A549 (cell line): ENCODE results near the gene SLC36A1. TPM values are rescaled to one million over a fixed set of nuclear protein-coding genes. Genes with fewer than 3 reads are reported as not detected.

Experiments
- ATAC-seq, 2 experiments: fragments of 200-7000 bp in 1 of 2; fragments of >200 bp in 1 of 2; cut with Nextera tagmentation in 1 of 2; cut with Tn5 transposase in 1 of 2; 3 replicates each; pipeline versions ENCODE4 v1.8.0 to v1.9.1; 2018 to 2020; ENCODE audit warnings: mild to moderate bottlenecking in 1 of 2, moderate library complexity in 1 of 2
- CTCF ChIA-PET: fragments of 300-600 bp; sonication (Branson Sonifier 250); formaldehyde crosslinking; extraction: SDS; loops from one replicate; lab custom pipeline; 2021; ENCODE audit warnings: antibody characterized with exemption, inconsistent platforms; lab: Yijun Ruan, JAX
- POLR2A ChIA-PET: fragments of 350-600 bp; formaldehyde crosslinking; extraction: SDS; loops from one replicate; lab custom pipeline; 2021; ENCODE audit warnings: antibody characterized with exemption, inconsistent platforms; lab: Yijun Ruan, JAX
- DNase-seq, 2 experiments: peaks; one replicate each; pipeline versions ENCODE4 v3.0.0 to v3.0.0-alpha.2; 2011 to 2016; ENCODE audit warnings: low read depth in 1 of 2, low spot score in 1 of 2
- FAIRE-seq: peaks from 2 replicates; lab custom pipeline; 2011; peaks lifted over from hg19 to GRCh38; lab: Jason Lieb, UNC
- H3K27ac ChIP-seq, 2 experiments: fragments of >200 bp; sonication (Bioruptor Twin); formaldehyde crosslinking; 3 replicates each; pipeline ENCODE4 v1.5.1; 2016 to 2017
- H3K4me1 ChIP-seq: fragments of >200 bp; sonication (Bioruptor Twin); formaldehyde crosslinking; 3 replicates; pipeline ENCODE4 v1.6.1; 2016
- H3K4me2 ChIP-seq: fragments of >200 bp; sonication (Bioruptor Twin); formaldehyde crosslinking; 3 replicates; pipeline ENCODE4 v1.6.1; 2016
- H3K4me3 ChIP-seq: fragments of >200 bp; sonication (Bioruptor Twin); formaldehyde crosslinking; 3 replicates; pipeline ENCODE4 v1.5.1; 2016
- H3K9me3 ChIP-seq: fragments of >200 bp; sonication (Bioruptor Twin); formaldehyde crosslinking; 3 replicates; pipeline ENCODE4 v1.6.1; 2016
- BHLHE40 ChIP-seq: IDR thresholded peaks from 2 replicates; pipeline ENCODE4 v1.6.1; 2012; ENCODE audit warnings: low read depth, low read length, inconsistent platforms
- CBX8 ChIP-seq: fragments of 200-600 bp; sonication (generic); IDR thresholded peaks from 2 replicates; pipeline ENCODE4 v1.6.1; 2016
- CHD2 ChIP-seq: fragments of 150-350 bp; IDR thresholded peaks from 2 replicates; pipeline ENCODE4 v1.6.1; 2014; ENCODE audit warnings: low read length; ENCODE audit not compliant: partially characterized antibody
- CHD4 ChIP-seq: fragments of 200-600 bp; sonication (generic); IDR thresholded peaks from 2 replicates; pipeline ENCODE4 v1.6.1; 2016; ENCODE audit warnings: antibody characterized with exemption, mild to moderate bottlenecking, borderline replicate concordance
- EHMT2 ChIP-seq: fragments of 200-600 bp; sonication (generic); IDR thresholded peaks from 2 replicates; pipeline ENCODE4 v1.6.1; 2016; ENCODE audit warnings: antibody characterized with exemption, low read depth, mild to moderate bottlenecking, moderate library complexity
- FOXS1 ChIP-seq: fragments of 250-450 bp; sonication (Bioruptor Pico); IDR thresholded peaks from 2 replicates; pipeline ENCODE4 v1.5.0; 2020; ENCODE audit warnings: mild to moderate bottlenecking, moderate library complexity
- JUN ChIP-seq, 2 experiments: fragments of >200 bp; sonication (Bioruptor Twin); formaldehyde crosslinking; IDR thresholded peaks; 2 replicates in 1 of 2; 3 replicates in 1 of 2; pipeline ENCODE4 v1.6.1; 2016 to 2017
- JUNB ChIP-seq: fragments of >200 bp; sonication (Bioruptor Twin); formaldehyde crosslinking; IDR thresholded peaks from 2 replicates; pipeline ENCODE4 v1.6.1; 2016
- KDM1A ChIP-seq: fragments of 200-600 bp; sonication (generic); IDR thresholded peaks from 2 replicates; pipeline ENCODE4 v1.6.1; 2016; ENCODE audit warnings: low read depth, mild to moderate bottlenecking
- KDM5A ChIP-seq: fragments of 200-600 bp; sonication (generic); IDR thresholded peaks from 2 replicates; pipeline ENCODE4 v1.6.1; 2016; ENCODE audit warnings: antibody characterized with exemption, mild to moderate bottlenecking
- MAX ChIP-seq: IDR thresholded peaks from 2 replicates; pipeline ENCODE4 v1.6.1; 2012
- MAZ ChIP-seq: fragments of 150-350 bp; IDR thresholded peaks from 2 replicates; pipeline ENCODE4 v1.6.1; 2014; ENCODE audit warnings: antibody characterized with exemption, low read depth, low read length, borderline replicate concordance
- MYC ChIP-seq: IDR thresholded peaks from 2 replicates; pipeline ENCODE4 v1.6.1; 2012; ENCODE audit warnings: mild to moderate bottlenecking, inconsistent platforms, low read length, improper control_type of control experiment, borderline replicate concordance
- NPAS2 ChIP-seq: fragments of 250-450 bp; sonication (Bioruptor Pico); IDR thresholded peaks from 2 replicates; pipeline ENCODE4 v1.8.0; 2022; ENCODE audit warnings: mild to moderate bottlenecking, moderate library complexity, borderline replicate concordance
- NR3C1 ChIP-seq: fragments of >200 bp; sonication (Bioruptor Twin); formaldehyde crosslinking; IDR thresholded peaks from 3 replicates; pipeline ENCODE4 v1.6.1; 2017
- PHF8 ChIP-seq: fragments of 200-600 bp; sonication (generic); IDR thresholded peaks from 2 replicates; pipeline ENCODE4 v1.6.1; 2016; ENCODE audit warnings: low read depth, mild to moderate bottlenecking, antibody characterized with exemption, moderate library complexity, borderline replicate concordance
- RARB ChIP-seq: fragments of 250-450 bp; sonication (Bioruptor Pico); IDR thresholded peaks from 2 replicates; pipeline ENCODE4 v1.8.0; 2021; ENCODE audit warnings: mild to moderate bottlenecking, moderate library complexity
- REST ChIP-seq: fragments of 200-600 bp; sonication (generic); IDR thresholded peaks from 2 replicates; pipeline ENCODE4 v1.6.1; 2016; ENCODE audit warnings: antibody characterized with exemption, mild to moderate bottlenecking, moderate library complexity
- RNF2 ChIP-seq: fragments of 200-600 bp; sonication (generic); IDR thresholded peaks from 2 replicates; pipeline ENCODE4 v1.6.1; 2016; ENCODE audit warnings: low read depth, mild to moderate bottlenecking, antibody characterized with exemption, moderate library complexity, borderline replicate concordance
- TP53 ChIP-seq: fragments of 250-450 bp; sonication (Bioruptor Pico); IDR thresholded peaks from 2 replicates; pipeline ENCODE4 v1.5.0; 2021; ENCODE audit warnings: mild to moderate bottlenecking, moderate library complexity
- ZC3H11A ChIP-seq: fragments of 450-650 bp; IDR thresholded peaks from 2 replicates; pipeline ENCODE4 v1.6.1; 2014; ENCODE audit warnings: antibody characterized with exemption, mild to moderate bottlenecking
- ZFP36 ChIP-seq: fragments of 450-650 bp; IDR thresholded peaks from 2 replicates; pipeline ENCODE4 v1.6.1; 2014; ENCODE audit warnings: borderline replicate concordance; ENCODE audit not compliant: partially characterized antibody
- ZNF302 ChIP-seq: fragments of 250-450 bp; sonication (Bioruptor Pico); IDR thresholded peaks from 2 replicates; pipeline ENCODE4 v1.9.0; 2021; ENCODE audit warnings: inconsistent platforms, mild to moderate bottlenecking, moderate library complexity
- whole genome bisulfite sequencing: methylation state at CpG from one replicate; pipeline ENCODE4 v1.1.6; 2017; ENCODE audit errors: missing lambda C conversion rate; 5-methylcytosine and 5-hydroxymethylcytosine counted together
- polyA plus RNA-seq, 4 experiments: library from polyadenylated mRNA; depleted of rRNA in 3 of 4; stranded (reverse); fragments of >200 nt; fragmentation: RNase III in 1 of 4; extraction: RNeasy Plus Mini Kit Qiagen cat#74134 plus additional on column Dnase treatment in 1 of 4; gene quantifications; 2 replicates in 3 of 4; 3 replicates in 1 of 4; pipeline ENCODE4 v1.2.3, GENCODE V29; 2011 to 2017
- TF ChIP-seq, protein P1 (sequence below): fragments of >200 bp; sonication (Bioruptor Twin); formaldehyde crosslinking; IDR thresholded peaks from 3 replicates; pipeline ENCODE4 v1.6.1; 2016
- TF ChIP-seq, protein P2 (sequence below): fragments of 150-350 bp; IDR thresholded peaks from 2 replicates; pipeline ENCODE4 v1.6.1; 2014; ENCODE audit warnings: low read depth, mild to moderate bottlenecking, low read length

Gene SLC36A1
- polyA plus RNA-seq, 2 of the 4 experiments (the other 2 are of a cell fraction): 7.4 to 10.8 TPM

DNA sequence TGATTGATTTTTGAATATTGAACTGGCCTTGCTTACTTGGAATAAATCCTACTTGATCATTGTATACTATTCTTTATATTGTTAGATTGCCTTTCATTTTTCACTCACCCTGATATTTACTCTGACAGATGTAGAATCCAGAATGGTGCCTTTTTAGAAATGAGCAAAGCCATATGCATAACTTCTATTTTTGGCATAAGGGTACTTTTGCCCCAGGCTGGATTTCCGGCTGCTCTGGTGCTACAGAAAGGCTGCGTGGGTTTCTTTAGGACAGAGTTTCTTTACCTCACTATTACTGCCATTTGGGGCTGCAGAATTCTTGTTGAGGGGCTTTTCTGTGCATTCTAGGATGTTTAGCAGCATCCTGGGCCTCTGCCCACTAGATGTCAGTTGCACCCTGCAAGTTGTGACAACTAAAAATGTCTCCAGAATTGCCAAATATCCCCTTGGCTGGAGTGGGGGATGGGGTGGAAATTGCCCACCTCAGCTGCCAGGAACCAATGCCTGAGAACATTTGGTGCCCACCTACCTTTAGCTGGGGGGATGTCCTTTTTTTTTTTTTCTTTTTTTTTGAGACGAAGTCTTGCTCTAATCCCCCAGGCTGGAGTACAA lies 50.1 kb downstream of the SLC36A1 start:
- Histone ChIP-seq H3K4me2 (no peak overlapping the region), H3K4me1 (no peaks in the 10 kb centered on the region; the same call in 2 of the 3 replicates), H3K4me3 (no peak overlapping the region), H3K27ac (no peak overlapping the region)
- DNase-seq (no peak), ATAC-seq (no peak), FAIRE-seq (no peak)
- ChIA-PET CTCF (interaction anchor here (1.5 to 2.5 kb wide), 5 partner anchors 10 to 154 kb away, joined by 4 to 11 read pairs (median 4); no protein-coding TSS in a partner anchor), POLR2A (no interaction called here)
- 92% methylated on average over 3 of the region's 3 CpGs for WGBS
- no peak for TF ChIP-seq CHD2
- TF ChIP-seq PHF8: no peak
- TF ChIP-seq, all 56 proteins: peak for 0
- H3K9me3 ChIP-seq: no peaks in the 10 kb centered on the region

DNA sequence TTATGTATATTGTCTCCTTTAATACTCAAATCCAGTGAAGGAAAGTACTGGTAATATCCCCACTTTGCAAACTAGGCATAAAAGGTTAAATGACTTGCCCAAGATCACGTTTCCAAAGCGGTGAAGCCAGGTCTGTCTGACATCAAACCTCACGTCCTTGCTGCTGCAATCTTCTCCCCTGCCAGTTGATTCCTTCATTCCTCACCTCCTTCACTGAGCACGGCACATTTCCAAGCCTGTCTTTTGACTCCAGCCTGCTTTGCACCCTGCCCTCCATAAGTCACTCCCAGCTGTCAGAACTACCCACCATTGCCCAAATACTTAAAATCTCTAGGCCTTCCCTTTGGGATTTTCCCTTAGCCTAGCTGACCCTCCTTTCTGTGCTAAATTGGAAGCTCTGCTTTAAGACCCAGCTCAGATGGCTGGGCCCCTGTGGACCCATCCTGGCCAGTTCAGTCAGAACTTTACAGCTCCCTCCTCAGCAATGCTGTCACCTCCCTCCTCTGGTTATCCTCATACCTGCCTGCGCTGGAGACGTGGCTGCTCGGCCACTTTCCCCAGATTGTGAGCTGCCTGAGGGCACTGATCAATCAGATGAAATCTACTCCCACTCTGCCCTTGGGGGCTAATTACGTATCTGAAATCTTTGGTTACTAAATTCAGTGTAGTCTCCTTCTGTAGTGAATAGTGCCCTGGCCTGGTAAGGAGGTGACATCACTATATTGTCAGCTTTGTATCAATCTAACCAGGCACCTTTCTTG lies 51.2 kb downstream of the SLC36A1 start:
- H3K4me1 ChIP-seq: no peaks in the 10 kb centered on the region
- ATAC-seq: no peak
- no peak overlapping the region for H3K4me2 ChIP-seq
- 86% methylated on average over 8 of the region's 8 CpGs for WGBS
- POLR2A ChIA-PET: no interaction called here
- CTCF ChIA-PET: interaction anchor here (1.0 to 2.5 kb wide), 9 partner anchors 11 to 244 kb away, joined by 3 to 16 read pairs (median 4); partner anchors contain the start of gene SLC36A1
- no peak for DNase-seq
- H3K27ac ChIP-seq: no peak overlapping the region
- no peaks in the 10 kb centered on the region for H3K9me3 ChIP-seq
- no peak for FAIRE-seq
- no peak overlapping the region for H3K4me3 ChIP-seq
- TF ChIP-seq MAX (no peak), CBX8 (no peak), JUNB (no peak), MYC (no peak), RARB (CRISPR knock-in tag) (no peak), NPAS2 (CRISPR knock-in tag) (no peak), RNF2 (no peak), JUN (IDR thresholded peaks at IDR 0.05) (no peak)
- TF ChIP-seq, protein P1, sequence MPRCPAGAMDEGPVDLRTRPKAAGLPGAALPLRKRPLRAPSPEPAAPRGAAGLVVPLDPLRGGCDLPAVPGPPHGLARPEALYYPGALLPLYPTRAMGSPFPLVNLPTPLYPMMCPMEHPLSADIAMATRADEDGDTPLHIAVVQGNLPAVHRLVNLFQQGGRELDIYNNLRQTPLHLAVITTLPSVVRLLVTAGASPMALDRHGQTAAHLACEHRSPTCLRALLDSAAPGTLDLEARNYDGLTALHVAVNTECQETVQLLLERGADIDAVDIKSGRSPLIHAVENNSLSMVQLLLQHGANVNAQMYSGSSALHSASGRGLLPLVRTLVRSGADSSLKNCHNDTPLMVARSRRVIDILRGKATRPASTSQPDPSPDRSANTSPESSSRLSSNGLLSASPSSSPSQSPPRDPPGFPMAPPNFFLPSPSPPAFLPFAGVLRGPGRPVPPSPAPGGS: no peak

DNA sequence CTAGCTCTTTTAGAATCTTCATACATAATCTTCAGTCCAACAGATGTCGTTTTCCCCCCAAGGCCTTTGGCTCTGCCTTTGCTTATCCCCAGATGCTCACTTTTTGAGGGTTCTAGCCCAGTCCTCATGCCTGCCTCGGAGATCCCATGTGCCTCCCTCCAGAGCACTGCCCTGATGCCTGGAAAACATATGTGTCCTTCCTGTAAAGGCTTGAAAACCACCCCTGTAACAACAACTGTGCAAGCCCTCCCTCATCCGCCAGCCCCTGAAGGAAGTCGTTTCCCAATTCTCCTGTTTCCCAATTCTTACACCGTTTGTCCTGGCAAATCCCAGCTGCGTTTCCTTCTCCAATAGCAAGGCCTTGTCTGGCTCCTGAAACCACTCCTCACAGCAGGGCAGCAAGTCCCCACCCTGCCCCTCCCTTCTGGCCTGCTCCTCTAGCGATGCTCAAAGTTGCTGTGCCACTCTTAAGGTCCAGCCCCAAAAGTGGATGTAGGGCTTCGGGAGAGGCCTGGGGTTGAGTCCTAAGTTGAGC lies 52.2 kb downstream of the SLC36A1 start:
- no peak for DNase-seq
- WGBS: 79% methylated on average over 7 of the region's 8 CpGs
- ChIA-PET POLR2A (no interaction called here), CTCF (interaction anchor here (0.8 to 2.8 kb wide), 14 partner anchors 8 to 362 kb away, joined by 3 to 26 read pairs (median 4); partner anchors contain the start of gene SLC36A1)
- H3K4me1 ChIP-seq: no peaks in the 10 kb centered on the region
- no peak overlapping the region for H3K4me2 ChIP-seq
- no peak overlapping the region for H3K27ac ChIP-seq
- H3K9me3 ChIP-seq: no peaks in the 10 kb centered on the region
- H3K4me3 ChIP-seq: no peak overlapping the region
- no peak for FAIRE-seq
- no peak for ATAC-seq
- TF ChIP-seq MYC: no peak
- TF ChIP-seq ZNF302 (CRISPR knock-in tag): no peak
- no peak for TF ChIP-seq ZC3H11A
- no peak for TF ChIP-seq NR3C1
- TF ChIP-seq KDM1A: no peak
- no peak for TF ChIP-seq REST
- no peak for TF ChIP-seq FOXS1 (CRISPR knock-in tag)
- no peak for TF ChIP-seq EHMT2
- no peak for TF ChIP-seq RARB (CRISPR knock-in tag)
- no peak for TF ChIP-seq CHD4
- TF ChIP-seq TP53: no peak
- TF ChIP-seq ZFP36: no peak
- no peak for TF ChIP-seq MAZ
- TF ChIP-seq BHLHE40: no peak
- TF ChIP-seq, protein P2, sequence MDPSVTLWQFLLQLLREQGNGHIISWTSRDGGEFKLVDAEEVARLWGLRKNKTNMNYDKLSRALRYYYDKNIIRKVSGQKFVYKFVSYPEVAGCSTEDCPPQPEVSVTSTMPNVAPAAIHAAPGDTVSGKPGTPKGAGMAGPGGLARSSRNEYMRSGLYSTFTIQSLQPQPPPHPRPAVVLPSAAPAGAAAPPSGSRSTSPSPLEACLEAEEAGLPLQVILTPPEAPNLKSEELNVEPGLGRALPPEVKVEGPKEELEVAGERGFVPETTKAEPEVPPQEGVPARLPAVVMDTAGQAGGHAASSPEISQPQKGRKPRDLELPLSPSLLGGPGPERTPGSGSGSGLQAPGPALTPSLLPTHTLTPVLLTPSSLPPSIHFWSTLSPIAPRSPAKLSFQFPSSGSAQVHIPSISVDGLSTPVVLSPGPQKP: no peak
- no peak for TF ChIP-seq KDM5A
- TF ChIP-seq CBX8: no peak
- no peak for TF ChIP-seq JUNB
